ENCODE measurements around the gene FAIM2.

The FAIM2 gene

GRCh38 chr12:49891476-49891875 lies 12.2 kb downstream of the FAIM2 start:
- H3K27ac ChIP-seq (replicated peaks), result no peak overlapping the region
- H3K4me3 ChIP-seq (replicated peaks; ENCODE audit: insufficient read depth, low read length), result no peak overlapping the region
- DNase-seq (ENCODE audit: low read depth in 1 of 2, low spot score in 1 of 2), result no peak
- TF ChIP-seq REST (IDR thresholded peaks at IDR 0.05; ENCODE audit: insufficient replicate concordance, low read depth) (no peak), SPI1 (IDR thresholded peaks at IDR 0.05; ENCODE audit: borderline replicate concordance, low read depth) (no peak), POLR2AphosphoS5 (IDR thresholded peaks at IDR 0.05; ENCODE audit: low read depth) (no peak), GABPA (IDR thresholded peaks at IDR 0.05; ENCODE audit: low read depth) (no peak), CTCF (IDR thresholded peaks at IDR 0.05; ENCODE audit: insufficient read depth, low read length) (no peak)
- H3K27me3 ChIP-seq (ENCODE audit: insufficient read depth, poor library complexity, severe bottlenecking), result no peaks in the 10 kb centered on the region

GRCh38 chr12:49891012-49891411 lies 12.7 kb downstream of the FAIM2 start:
- no peaks in the 10 kb centered on the region for H3K27me3 ChIP-seq (ENCODE audit: insufficient read depth, poor library complexity, severe bottlenecking)
- no peak overlapping the region for H3K27ac ChIP-seq (replicated peaks)
- no peak for DNase-seq (ENCODE audit: low read depth in 1 of 2, low spot score in 1 of 2)
- H3K4me3 ChIP-seq (replicated peaks; ENCODE audit: insufficient read depth, low read length), result no peak overlapping the region
- TF ChIP-seq CTCF (IDR thresholded peaks at IDR 0.05; ENCODE audit: insufficient read depth, low read length), result no peak
- no peak for TF ChIP-seq REST (IDR thresholded peaks at IDR 0.05; ENCODE audit: insufficient replicate concordance, low read depth)
- no peak for TF ChIP-seq GABPA (IDR thresholded peaks at IDR 0.05; ENCODE audit: low read depth)
- no peak for TF ChIP-seq SPI1 (IDR thresholded peaks at IDR 0.05; ENCODE audit: borderline replicate concordance, low read depth)
- no peak for TF ChIP-seq POLR2AphosphoS5 (IDR thresholded peaks at IDR 0.05; ENCODE audit: low read depth)

GRCh38 chr12:49890096-49890461 lies 13.6 kb downstream of the FAIM2 start:
- no peak overlapping the region for H3K27ac ChIP-seq (replicated peaks)
- no peak overlapping the region for H3K4me3 ChIP-seq (replicated peaks; ENCODE audit: insufficient read depth, low read length)
- TF ChIP-seq GABPA (IDR thresholded peaks at IDR 0.05; ENCODE audit: low read depth) (no peak), POLR2AphosphoS5 (IDR thresholded peaks at IDR 0.05; ENCODE audit: low read depth) (no peak)
- no peaks in the 10 kb centered on the region for H3K27me3 ChIP-seq (ENCODE audit: insufficient read depth, poor library complexity, severe bottlenecking)
- no peak for DNase-seq (ENCODE audit: low read depth in 1 of 2, low spot score in 1 of 2)

DNA sequence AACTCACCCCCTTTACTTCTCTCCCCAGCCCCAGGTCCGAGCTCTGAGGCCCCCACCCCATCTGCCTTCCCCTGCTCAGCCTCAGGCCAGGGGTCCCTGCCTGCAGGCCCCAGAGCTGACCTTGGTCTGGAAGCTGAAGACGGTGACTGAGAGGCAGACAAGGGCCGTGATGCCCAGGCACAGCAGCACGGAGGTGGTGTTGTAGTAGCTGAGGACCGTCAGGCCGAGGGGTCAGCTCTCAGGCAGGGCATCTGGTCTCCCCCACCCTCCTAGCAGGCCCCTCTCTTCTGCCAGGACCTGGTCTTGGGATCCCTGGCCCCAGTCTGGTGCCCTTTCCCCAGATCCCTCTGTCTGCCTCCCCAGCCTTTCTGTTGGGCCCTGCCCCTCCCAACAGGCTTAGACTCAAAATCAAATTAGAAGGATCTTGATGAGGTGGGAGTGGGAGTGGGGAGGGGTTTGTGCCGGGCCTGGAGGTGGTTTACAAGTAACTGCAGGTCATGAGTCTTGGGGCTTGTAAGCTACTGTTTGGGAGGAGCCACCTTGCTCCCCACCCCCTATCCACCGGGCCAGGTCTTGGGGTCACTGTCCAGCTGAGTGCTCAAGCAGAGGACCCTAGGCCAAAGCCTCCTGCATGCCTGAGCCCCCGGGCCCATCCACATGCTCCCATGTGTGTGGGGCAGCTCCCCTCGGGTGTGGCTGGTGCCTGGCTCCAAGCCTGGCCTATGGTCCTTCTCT lies 14.2 kb downstream of the FAIM2 start:
- TF ChIP-seq SPI1 (IDR thresholded peaks at IDR 0.05; ENCODE audit: borderline replicate concordance, low read depth) (no peak), CTCF (IDR thresholded peaks at IDR 0.05; ENCODE audit: insufficient read depth, low read length) (no peak), POLR2AphosphoS5 (IDR thresholded peaks at IDR 0.05; ENCODE audit: low read depth) (no peak), GABPA (IDR thresholded peaks at IDR 0.05; ENCODE audit: low read depth) (no peak), REST (IDR thresholded peaks at IDR 0.05; ENCODE audit: insufficient replicate concordance, low read depth) (no peak)
- DNase-seq (ENCODE audit: low read depth in 1 of 2, low spot score in 1 of 2), result no peak
- no peak overlapping the region for H3K27ac ChIP-seq (replicated peaks)
- no peak overlapping the region for H3K4me3 ChIP-seq (replicated peaks; ENCODE audit: insufficient read depth, low read length)
- no peaks in the 10 kb centered on the region for H3K27me3 ChIP-seq (ENCODE audit: insufficient read depth, poor library complexity, severe bottlenecking)
